H1 (cell line): ENCODE measurements around the gene PRDX5. TPM values are rescaled to one million over a fixed set of nuclear protein-coding genes. Genes with fewer than 3 reads are reported as not detected.

ENCODE experiments used
- CTCF ChIA-PET: fragments of 300-600 bp; sonication (Branson Sonifier 250); formaldehyde crosslinking; loops from one replicate; lab custom pipeline; 2021; ENCODE audit not compliant: partially characterized antibody; lab: Charles Lee
- POLR2A ChIA-PET: fragments of 300-600 bp; sonication (Branson Sonifier 250); formaldehyde crosslinking; loops from one replicate; lab custom pipeline; 2021; ENCODE audit warnings: inconsistent platforms; ENCODE audit not compliant: partially characterized antibody; lab: Charles Lee
- DNase-seq, 2 experiments: peaks; one replicate each; pipeline versions ENCODE4 v3.0.0 to v3.0.0-alpha.2; 2010 to 2022; ENCODE audit warnings: low spot score in 2 of 2, low read depth in 1 of 2, mixed read lengths in 1 of 2
- FAIRE-seq: peaks from 2 replicates; lab custom pipeline; 2011; peaks lifted over from hg19 to GRCh38; lab: Jason Lieb, UNC
- H2AFZ ChIP-seq: 2 replicates; pipeline ENCODE4 v1.8.1; 2012; ENCODE audit warnings: low read length, inconsistent platforms
- H2AK5ac ChIP-seq: 2 replicates; pipeline ENCODE4 v1.6.1; 2013; ENCODE audit warnings: low read depth, low read length
- H2BK120ac ChIP-seq: replicated peaks from 2 replicates; pipeline ENCODE3; 2013; ENCODE audit warnings: low read depth, low read length, inconsistent platforms
- H2BK12ac ChIP-seq: 2 replicates; pipeline ENCODE4 v1.6.1; 2013; ENCODE audit warnings: low read depth, low read length
- H2BK15ac ChIP-seq: 2 replicates; pipeline ENCODE4 v1.6.1; 2013; ENCODE audit warnings: low read length
- H2BK20ac ChIP-seq: 2 replicates; pipeline ENCODE4 v1.6.1; 2013; ENCODE audit warnings: low read length
- H2BK5ac ChIP-seq: 2 replicates; pipeline ENCODE4 v1.6.1; 2013; ENCODE audit warnings: low read depth, low read length
- H3K14ac ChIP-seq: 2 replicates; pipeline ENCODE4 v1.6.1; 2013; ENCODE audit warnings: inconsistent platforms; ENCODE audit not compliant: insufficient read length
- H3K18ac ChIP-seq: 2 replicates; pipeline ENCODE4 v1.6.1; 2013; ENCODE audit warnings: low read length; ENCODE audit errors: extremely low read depth
- H3K23ac ChIP-seq: 2 replicates; pipeline ENCODE4 v1.6.1; 2013; ENCODE audit warnings: inconsistent platforms; ENCODE audit not compliant: insufficient read length
- H3K23me2 ChIP-seq: 2 replicates; pipeline ENCODE4 v1.6.1; 2013; ENCODE audit warnings: low read depth, low read length
- H3K27ac ChIP-seq: 2 replicates; pipeline ENCODE4 v1.6.1; 2011; ENCODE audit warnings: low read depth, low read length, inconsistent platforms
- H3K27me3 ChIP-seq, 4 experiments: replicated peaks in 1 of 4; 1 replicate in 1 of 4; 2 replicates in 3 of 4; pipeline versions ENCODE4 v1.6.1 to v1.8.1; 2011 to 2013; ENCODE audit warnings: low read length in 3 of 4, mild to moderate bottlenecking in 3 of 4, inconsistent platforms in 2 of 4, mixed read lengths in 2 of 4, moderate library complexity in 1 of 4; ENCODE audit not compliant: control insufficient read depth in 3 of 4, insufficient read depth in 3 of 4; ENCODE audit errors: extremely low read depth in 1 of 4
- H3K36me3 ChIP-seq, 4 experiments: 2 replicates each; pipeline versions ENCODE4 v1.6.1 to v1.8.1; 2011 to 2013; ENCODE audit warnings: mild to moderate bottlenecking in 4 of 4, low read length in 3 of 4, moderate library complexity in 2 of 4, control low read depth in 1 of 4, inconsistent platforms in 1 of 4; ENCODE audit not compliant: insufficient read depth in 4 of 4, control insufficient read depth in 2 of 4
- H3K4ac ChIP-seq: replicated peaks from 2 replicates; pipeline ENCODE3; 2013; ENCODE audit warnings: low read length, low read depth, mixed read lengths, inconsistent platforms; ENCODE audit not compliant: insufficient read length
- H3K4me1 ChIP-seq, 4 experiments: replicated peaks in 1 of 4; 1 replicate in 1 of 4; 2 replicates in 3 of 4; pipeline versions ENCODE4 v1.6.1 to v1.8.1; 2011 to 2013; ENCODE audit warnings: low read length in 3 of 4, inconsistent platforms in 2 of 4, mixed read lengths in 1 of 4; ENCODE audit not compliant: insufficient read depth in 4 of 4, control insufficient read depth in 3 of 4
- H3K4me2 ChIP-seq, 2 experiments: 2 replicates each; pipeline versions ENCODE4 v1.6.1 to v1.8.1; 2011 to 2013; ENCODE audit warnings: low read depth in 2 of 2, low read length in 2 of 2, control low read depth in 1 of 2, inconsistent platforms in 1 of 2, mild to moderate bottlenecking in 1 of 2; ENCODE audit not compliant: insufficient read depth in 1 of 2
- H3K4me3 ChIP-seq, 4 experiments: fragments of 200-600, 300-600 bp in 1 of 4; sonication (generic), shearing (Covaris generic), sonication (Bioruptor Twin) in 1 of 4; 2 replicates each; pipeline versions ENCODE4 v1.5.1 to v1.8.1; 2011 to 2016; ENCODE audit warnings: low read length in 4 of 4, low read depth in 3 of 4, control low read depth in 2 of 4, inconsistent platforms in 2 of 4, mild to moderate bottlenecking in 2 of 4, mixed read lengths in 1 of 4, moderate library complexity in 1 of 4; ENCODE audit not compliant: insufficient read depth in 2 of 4; ENCODE audit errors: extremely low read depth in 1 of 4
- H3K56ac ChIP-seq: replicated peaks from 2 replicates; pipeline ENCODE3; 2013; ENCODE audit warnings: low read depth, mild to moderate bottlenecking, mixed read lengths, low read length, inconsistent platforms; ENCODE audit not compliant: insufficient read length
- H3K79me1 ChIP-seq: 2 replicates; pipeline ENCODE4 v1.6.1; 2013; ENCODE audit warnings: low read depth, low read length, control low read depth
- H3K79me2 ChIP-seq, 2 experiments: 2 replicates each; pipeline versions ENCODE4 v1.6.1 to v1.8.1; 2012 to 2013; ENCODE audit warnings: low read length in 2 of 2, mild to moderate bottlenecking in 2 of 2, inconsistent platforms in 1 of 2; ENCODE audit not compliant: insufficient read depth in 2 of 2, control insufficient read depth in 1 of 2
- H3K9ac ChIP-seq, 4 experiments: replicated peaks in 1 of 4; 1 replicate in 1 of 4; 2 replicates in 3 of 4; pipeline versions ENCODE4 v1.6.1 to v1.8.1; 2011 to 2013; ENCODE audit warnings: low read depth in 3 of 4, low read length in 3 of 4, control low read depth in 2 of 4, mild to moderate bottlenecking in 2 of 4, moderate library complexity in 2 of 4, inconsistent platforms in 1 of 4; ENCODE audit errors: extremely low read depth in 1 of 4
- H3K9me3 ChIP-seq, 2 experiments: 2 replicates each; pipeline versions ENCODE4 v1.6.1 to v1.8.1; 2012 to 2013; ENCODE audit warnings: mild to moderate bottlenecking in 2 of 2, moderate library complexity in 2 of 2, control low read depth in 1 of 2, inconsistent platforms in 1 of 2, low read depth in 1 of 2, low read length in 1 of 2, mixed read lengths in 1 of 2; ENCODE audit not compliant: insufficient read depth in 2 of 2
- H4K20me1 ChIP-seq, 2 experiments: replicated peaks in 1 of 2; 2 replicates each; pipeline versions ENCODE3 to v1.8.1; 2011 to 2013; ENCODE audit warnings: inconsistent platforms in 2 of 2, low read length in 2 of 2, mild to moderate bottlenecking in 1 of 2; ENCODE audit not compliant: insufficient read depth in 2 of 2, control insufficient read depth in 1 of 2
- H4K5ac ChIP-seq: 2 replicates; pipeline ENCODE4 v1.6.1; 2013; ENCODE audit warnings: low read length, low read depth, mixed read lengths, inconsistent platforms; ENCODE audit not compliant: insufficient read length
- H4K8ac ChIP-seq: 2 replicates; pipeline ENCODE4 v1.8.0; 2013; ENCODE audit warnings: mild to moderate bottlenecking, moderate library complexity, low read length, inconsistent platforms; ENCODE audit not compliant: insufficient read depth; ENCODE audit errors: extremely low read depth
- H4K91ac ChIP-seq: replicated peaks from 2 replicates; pipeline ENCODE3; 2013; ENCODE audit warnings: low read length, mixed read lengths, inconsistent platforms; ENCODE audit not compliant: insufficient read length
- BRCA1 ChIP-seq: IDR thresholded peaks from 2 replicates; pipeline ENCODE4 v1.6.1; 2012; ENCODE audit warnings: low read depth, low read length, improper control_type of control experiment
- CBX8 ChIP-seq: fragments of 300-800, 300-1000 bp; sonication (generic); IDR thresholded peaks from 2 replicates; pipeline ENCODE4 v1.7.1; 2016; ENCODE audit warnings: low read depth, low read length, borderline replicate concordance
- MAFK ChIP-seq: IDR thresholded peaks from 2 replicates; pipeline ENCODE4 v1.6.1; 2012; ENCODE audit warnings: low read depth, mild to moderate bottlenecking, improper control_type of control experiment, low read length
- POLR2A ChIP-seq, 2 experiments: IDR thresholded peaks; 1 replicate in 1 of 2; 2 replicates in 1 of 2; pipeline ENCODE4 v1.6.1; 2011; ENCODE audit warnings: low read depth in 2 of 2, low read length in 2 of 2, mild to moderate bottlenecking in 2 of 2; ENCODE audit errors: control extremely low read depth in 1 of 2
- RAD21 ChIP-seq, 2 experiments: IDR thresholded peaks in 1 of 2; conservative IDR thresholded peaks in 1 of 2; 2 replicates each; pipeline ENCODE4 v1.6.1; 2011; ENCODE audit warnings: low read depth in 2 of 2, low read length in 2 of 2, improper control_type of control experiment in 1 of 2, inconsistent platforms in 1 of 2, mild to moderate bottlenecking in 1 of 2, moderate library complexity in 1 of 2
- RXRA ChIP-seq: IDR thresholded peaks from 2 replicates; pipeline ENCODE4 v1.6.1; 2011; ENCODE audit warnings: low read depth, mild to moderate bottlenecking, low read length, moderate library complexity; ENCODE audit not compliant: insufficient read depth
- SIN3A ChIP-seq, 2 experiments: IDR thresholded peaks in 1 of 2; conservative IDR thresholded peaks in 1 of 2; 2 replicates each; pipeline ENCODE4 v1.6.1; 2011 to 2012; ENCODE audit warnings: low read length in 2 of 2, improper control_type of control experiment in 1 of 2, low read depth in 1 of 2, mild to moderate bottlenecking in 1 of 2
- WGBS, 2 experiments: shearing (Covaris generic) in 1 of 2; methylation state at CpG; one replicate each; pipeline versions ENCODE4 v1.1.6 to v1.1.7; 2013 to 2015; ENCODE audit warnings: low lambda C conversion rate in 2 of 2, mixed read lengths in 2 of 2, inconsistent platforms in 1 of 2, low coverage in 1 of 2, missing lambda C conversion rate in 1 of 2; ENCODE audit not compliant: insufficient replicate concordance in 2 of 2, insufficient coverage in 1 of 2, insufficient read length in 1 of 2; ENCODE audit errors: extremely low coverage in 1 of 2, missing lambda C conversion rate in 1 of 2; 5-methylcytosine and 5-hydroxymethylcytosine counted together
- polyA plus RNA-seq, 7 experiments: library from polyadenylated mRNA; depleted of rRNA in 3 of 7; stranded (reverse) in 5 of 7; unstranded in 2 of 7; fragments of >200 nt in 5 of 7; fragments of 200-250 nt in 2 of 7; gene quantifications; 1 replicate in 5 of 7; 2 replicates in 1 of 7; 4 replicates in 1 of 7; pipeline versions ENCODE4 v1.2.1 to v1.2.3, GENCODE V29; 2011 to 2013; ENCODE audit warnings: missing spikeins in 2 of 7, mixed read lengths in 2 of 7
- total RNA-seq: library from RNA; stranded (reverse); fragmentation: NEBNext Ultra II Directional; extraction: Animal tissue kit (Norgen Biotek cat#: 25700); gene quantifications from 2 replicates; pipeline ENCODE4 v1.2.1, GENCODE V29; 2021

Gene PRDX5
- total and polyA plus RNA-seq, 2 of the 8 experiments (the other 6 are each of a cell fraction or from before 2014, with no cell fraction given): 201 to 582 TPM

- no peak overlapping the region for H3K4ac ChIP-seq
- no peak overlapping the region for H3K56ac ChIP-seq
- H3K23me2 ChIP-seq: peaks cover 3% of the 10 kb centered on the region; the same call in 1 of the 2 replicates
- ChIA-PET CTCF (interaction anchor here (1.2 to 37.6 kb wide), 7 partner anchors 9 to 32 kb away, joined by 3 to 614 read pairs (median 20); partner anchors contain the start of genes CATSPERZ, CCDC88B, ESRRA and PRDX5), POLR2A (interaction anchor here (0.7 to 2.6 kb wide), 5 partner anchors 9 to 52 kb away, joined by 3 to 12 read pairs (median 4); no protein-coding TSS in a partner anchor)
- 0 out of 2 replicates have a peak overlapping the region, but pooled peaks have one; percentile 10 for H2AK5ac ChIP-seq
- peak overlapping the region; percentile 61 for H4K91ac ChIP-seq
- H3K79me2 ChIP-seq: peaks cover 0 to 10% of the 10 kb centered on the region in 2 experiments; a peak in 1 of 4 replicates
- H3K18ac ChIP-seq: no peak overlapping the region
- no peaks in the 10 kb centered on the region for H3K9me3 ChIP-seq
- H2AFZ ChIP-seq: no peak overlapping the region
- H3K4me2 ChIP-seq: no peak overlapping the region
- 0 out of 2 replicates have a peak, but pooled peaks cover 5% of the 10 kb centered on the region for H3K79me1 ChIP-seq
- no peak overlapping the region for H3K23ac ChIP-seq
- H4K5ac ChIP-seq: no peak overlapping the region
- H3K4me1 ChIP-seq: peaks cover 1 to 10% (median 5%) of the 10 kb centered on the region in 4 experiments; a peak in 6 of 7 replicates
- no peak overlapping the region for H3K4me3 ChIP-seq
- H4K8ac ChIP-seq: peak overlapping the region; percentile 35; the same call in 1 of the 2 replicates
- H2BK12ac ChIP-seq: peak overlapping the region; percentile 84
- H3K27me3 ChIP-seq: no peaks in the 10 kb centered on the region
- H2BK20ac ChIP-seq: no peak overlapping the region
- WGBS, 2 experiments: 87% methylated on average over 4 of the region's 5 CpGs; no CpG with 5 or more reads in 1 of the 2 experiments
- peaks cover 0 to 16% (median 3%) of the 10 kb centered on the region in 4 experiments; a peak in 6 of 8 replicates for H3K36me3 ChIP-seq
- H3K14ac ChIP-seq: no peak overlapping the region
- H4K20me1 ChIP-seq: peaks cover 0 to 3% of the 10 kb centered on the region in 2 experiments
- H2BK5ac ChIP-seq: peak overlapping the region; percentile 80
- no peak for FAIRE-seq
- DNase-seq: no peak
- no peak overlapping the region for H2BK15ac ChIP-seq
- H3K9ac ChIP-seq: no peak overlapping the region
- no peak overlapping the region for H3K27ac ChIP-seq
- H2BK120ac ChIP-seq: no peak overlapping the region
- TF ChIP-seq RXRA (no peak), BRCA1 (no peak), POLR2A (IDR thresholded peaks at IDR 0.05; ENCODE audit: control extremely low read depth in 1 of 2, low read depth in 2 of 2, low read length in 2 of 2) (no peak), SIN3A (conservative IDR thresholded peaks at IDR 0.05 in 1 of 2, IDR thresholded peaks at IDR 0.05 in 1 of 2; ENCODE audit: low read depth in 1 of 2, low read length in 2 of 2) (no peak), RAD21 (IDR thresholded peaks at IDR 0.05 in 1 of 2, conservative IDR thresholded peaks at IDR 0.05 in 1 of 2; ENCODE audit: low read depth in 2 of 2, low read length in 2 of 2) (no peak), CBX8 (no peak), MAFK (no peak)
These were observed 5.5 kb downstream of the PRDX5 start for GRCh38 chr11:64323373-64323772.
